Measurements from ENCODE around the gene ODAD3. TPM values are rescaled to one million over a fixed set of nuclear protein-coding genes. Genes with fewer than 3 reads are reported as not detected.

The ODAD3 gene
- total and polyA plus RNA-seq, 2 of the 13 experiments (the other 11 are each of a cell fraction or from before 2014, with no cell fraction given): 0.04 to 0.08 TPM

GRCh38 chr19:11380653-11381537 is 54.0 kb downstream of the ODAD3 start (continued):
- TF ChIP-seq ZNF431 (CRISPR knock-in tag; IDR thresholded peaks at IDR 0.05; ENCODE audit: borderline replicate concordance, low read depth): no peak
- TF ChIP-seq NFE2L1 (CRISPR knock-in tag; IDR thresholded peaks at IDR 0.05; ENCODE audit: borderline replicate concordance): no peak
- TF ChIP-seq ZFP90 (CRISPR knock-in tag; IDR thresholded peaks at IDR 0.05; ENCODE audit: borderline replicate concordance): peak; percentile 83
- TF ChIP-seq ZNF776 (CRISPR knock-in tag; IDR thresholded peaks at IDR 0.05): peak; percentile 58; the same call in 1 of the 2 replicates
- TF ChIP-seq ZIK1 (CRISPR knock-in tag; IDR thresholded peaks at IDR 0.05; ENCODE audit: borderline replicate concordance, low read depth): no peak
- TF ChIP-seq, protein P1, sequence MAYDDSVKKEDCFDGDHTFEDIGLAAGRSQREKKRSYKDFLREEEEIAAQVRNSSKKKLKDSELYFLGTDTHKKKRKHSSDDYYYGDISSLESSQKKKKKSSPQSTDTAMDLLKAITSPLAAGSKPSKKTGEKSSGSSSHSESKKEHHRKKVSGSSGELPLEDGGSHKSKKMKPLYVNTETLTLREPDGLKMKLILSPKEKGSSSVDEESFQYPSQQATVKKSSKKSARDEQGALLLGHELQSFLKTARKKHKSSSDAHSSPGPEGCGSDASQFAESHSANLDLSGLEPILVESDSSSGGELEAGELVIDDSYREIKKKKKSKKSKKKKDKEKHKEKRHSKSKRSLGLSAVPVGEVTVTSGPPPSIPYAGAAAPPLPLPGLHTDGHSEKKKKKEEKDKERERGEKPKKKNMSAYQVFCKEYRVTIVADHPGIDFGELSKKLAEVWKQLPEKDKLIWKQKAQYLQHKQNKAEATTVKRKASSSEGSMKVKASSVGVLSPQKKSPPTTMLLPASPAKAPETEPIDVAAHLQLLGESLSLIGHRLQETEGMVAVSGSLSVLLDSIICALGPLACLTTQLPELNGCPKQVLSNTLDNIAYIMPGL (CRISPR knock-in tag; IDR thresholded peaks at IDR 0.05; ENCODE audit: borderline replicate concordance in 1 of 2, low read depth in 1 of 2): peak; percentile 91 to 96; a peak in 3 of 4 replicates
- no peak; the same call in 1 of the 2 replicates for TF ChIP-seq WIZ (CRISPR knock-in tag; IDR thresholded peaks at IDR 0.05)
- TF ChIP-seq, protein P2, sequence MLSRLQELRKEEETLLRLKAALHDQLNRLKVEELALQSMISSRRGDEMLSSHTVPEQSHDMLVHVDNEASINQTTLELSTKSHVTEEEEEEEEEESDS (CRISPR knock-in tag; IDR thresholded peaks at IDR 0.05; ENCODE audit: borderline replicate concordance): no peak
- peak; percentile 80 for TF ChIP-seq KAT8 (CRISPR knock-in tag; IDR thresholded peaks at IDR 0.05)
- TF ChIP-seq ZKSCAN5 (CRISPR knock-in tag; IDR thresholded peaks at IDR 0.05): no peak
- TF ChIP-seq, protein P3, sequence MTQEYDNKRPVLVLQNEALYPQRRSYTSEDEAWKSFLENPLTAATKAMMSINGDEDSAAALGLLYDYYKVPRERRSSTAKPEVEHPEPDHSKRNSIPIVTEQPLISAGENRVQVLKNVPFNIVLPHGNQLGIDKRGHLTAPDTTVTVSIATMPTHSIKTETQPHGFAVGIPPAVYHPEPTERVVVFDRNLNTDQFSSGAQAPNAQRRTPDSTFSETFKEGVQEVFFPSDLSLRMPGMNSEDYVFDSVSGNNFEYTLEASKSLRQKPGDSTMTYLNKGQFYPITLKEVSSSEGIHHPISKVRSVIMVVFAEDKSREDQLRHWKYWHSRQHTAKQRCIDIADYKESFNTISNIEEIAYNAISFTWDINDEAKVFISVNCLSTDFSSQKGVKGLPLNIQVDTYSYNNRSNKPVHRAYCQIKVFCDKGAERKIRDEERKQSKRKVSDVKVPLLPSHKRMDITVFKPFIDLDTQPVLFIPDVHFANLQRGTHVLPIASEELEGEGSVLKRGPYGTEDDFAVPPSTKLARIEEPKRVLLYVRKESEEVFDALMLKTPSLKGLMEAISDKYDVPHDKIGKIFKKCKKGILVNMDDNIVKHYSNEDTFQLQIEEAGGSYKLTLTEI (CRISPR knock-in tag; conservative IDR thresholded peaks at IDR 0.05): no peak
- TF ChIP-seq, protein P4, sequence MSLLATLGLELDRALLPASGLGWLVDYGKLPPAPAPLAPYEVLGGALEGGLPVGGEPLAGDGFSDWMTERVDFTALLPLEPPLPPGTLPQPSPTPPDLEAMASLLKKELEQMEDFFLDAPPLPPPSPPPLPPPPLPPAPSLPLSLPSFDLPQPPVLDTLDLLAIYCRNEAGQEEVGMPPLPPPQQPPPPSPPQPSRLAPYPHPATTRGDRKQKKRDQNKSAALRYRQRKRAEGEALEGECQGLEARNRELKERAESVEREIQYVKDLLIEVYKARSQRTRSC (CRISPR knock-in tag; IDR thresholded peaks at IDR 0.05; ENCODE audit: low read depth): no peak
- TF ChIP-seq, protein P5, sequence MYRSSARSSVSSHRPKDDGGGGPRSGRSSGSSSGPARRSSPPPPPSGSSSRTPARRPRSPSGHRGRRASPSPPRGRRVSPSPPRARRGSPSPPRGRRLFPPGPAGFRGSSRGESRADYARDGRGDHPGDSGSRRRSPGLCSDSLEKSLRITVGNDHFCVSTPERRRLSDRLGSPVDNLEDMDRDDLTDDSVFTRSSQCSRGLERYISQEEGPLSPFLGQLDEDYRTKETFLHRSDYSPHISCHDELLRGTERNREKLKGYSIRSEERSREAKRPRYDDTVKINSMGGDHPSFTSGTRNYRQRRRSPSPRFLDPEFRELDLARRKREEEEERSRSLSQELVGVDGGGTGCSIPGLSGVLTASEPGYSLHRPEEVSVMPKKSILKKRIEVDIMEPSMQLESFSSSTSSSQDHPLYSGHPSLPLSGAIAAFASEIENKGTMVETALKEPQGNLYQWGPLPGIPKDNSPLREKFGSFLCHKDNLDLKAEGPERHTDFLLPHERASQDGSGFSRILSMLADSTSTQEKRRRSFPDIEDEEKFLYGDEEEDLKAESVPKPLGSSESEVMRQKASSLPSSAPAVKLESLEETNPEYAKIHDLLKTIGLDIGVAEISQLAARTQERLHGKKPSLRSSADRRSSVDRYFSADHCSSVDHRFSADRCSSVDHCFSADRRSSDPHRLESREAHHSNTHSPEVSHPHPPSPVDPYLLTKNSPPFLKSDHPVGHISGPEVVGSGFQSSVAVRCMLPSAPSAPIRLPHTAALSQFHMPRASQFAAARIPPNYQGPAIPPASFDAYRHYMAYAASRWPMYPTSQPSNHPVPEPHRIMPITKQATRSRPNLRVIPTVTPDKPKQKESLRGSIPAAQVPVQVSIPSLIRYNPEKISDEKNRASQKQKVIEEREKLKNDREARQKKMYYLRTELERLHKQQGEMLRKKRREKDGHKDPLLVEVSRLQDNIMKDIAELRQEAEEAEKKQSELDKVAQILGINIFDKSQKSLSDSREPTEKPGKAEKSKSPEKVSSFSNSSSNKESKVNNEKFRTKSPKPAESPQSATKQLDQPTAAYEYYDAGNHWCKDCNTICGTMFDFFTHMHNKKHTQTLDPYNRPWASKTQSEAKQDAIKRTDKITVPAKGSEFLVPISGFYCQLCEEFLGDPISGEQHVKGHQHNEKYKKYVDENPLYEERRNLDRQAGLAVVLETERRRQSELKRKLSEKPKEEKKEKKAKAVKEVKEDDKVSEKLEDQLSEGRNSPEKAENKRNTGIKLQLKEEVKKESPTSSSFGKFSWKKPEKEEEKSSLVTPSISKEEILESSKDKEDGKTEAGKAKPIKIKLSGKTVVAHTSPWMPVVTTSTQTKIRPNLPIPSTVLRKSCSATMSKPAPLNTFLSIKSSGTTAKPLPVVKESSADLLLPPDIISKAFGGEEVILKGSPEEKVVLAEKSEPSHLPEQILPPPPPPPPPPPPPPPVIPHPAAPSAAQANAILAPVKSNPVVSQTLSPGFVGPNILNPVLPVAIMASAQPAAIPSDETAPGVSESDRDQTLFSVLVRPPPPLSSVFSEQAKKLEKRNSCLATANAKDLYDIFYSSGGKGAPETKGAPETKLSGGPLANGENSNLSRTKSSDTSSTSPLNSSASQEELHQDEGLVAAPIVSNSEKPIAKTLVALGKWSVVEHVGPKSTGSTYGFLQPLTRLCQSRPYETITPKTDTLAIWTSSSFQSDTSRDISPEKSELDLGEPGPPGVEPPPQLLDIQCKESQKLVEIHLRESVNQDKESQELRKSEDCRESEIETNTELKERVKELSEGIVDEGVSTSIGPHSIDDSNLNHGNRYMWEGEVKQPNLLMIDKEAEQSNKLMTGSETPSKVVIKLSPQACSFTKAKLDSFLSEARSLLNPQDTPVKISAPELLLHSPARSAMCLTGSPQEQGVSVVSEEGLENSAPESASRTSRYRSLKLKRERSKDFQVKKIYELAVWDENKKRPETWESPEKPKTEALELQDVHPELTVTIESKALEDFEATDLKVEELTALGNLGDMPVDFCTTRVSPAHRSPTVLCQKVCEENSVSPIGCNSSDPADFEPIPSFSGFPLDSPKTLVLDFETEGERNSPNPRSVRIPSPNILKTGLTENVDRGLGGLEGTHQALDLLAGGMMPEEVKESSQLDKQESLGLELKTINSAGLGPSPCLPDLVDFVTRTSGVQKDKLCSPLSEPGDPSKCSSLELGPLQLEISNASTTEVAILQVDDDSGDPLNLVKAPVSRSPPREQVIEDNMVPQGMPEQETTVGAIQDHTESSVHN (CRISPR knock-in tag; IDR thresholded peaks at IDR 0.05): no peak
